ENCODE results near the gene PCCA. TPM values are rescaled to one million over a fixed set of nuclear protein-coding genes. Genes with fewer than 3 reads are reported as not detected.

Gene PCCA
- total RNA-seq, 1 donor from 2014 or later: 33.3 TPM

DNA sequence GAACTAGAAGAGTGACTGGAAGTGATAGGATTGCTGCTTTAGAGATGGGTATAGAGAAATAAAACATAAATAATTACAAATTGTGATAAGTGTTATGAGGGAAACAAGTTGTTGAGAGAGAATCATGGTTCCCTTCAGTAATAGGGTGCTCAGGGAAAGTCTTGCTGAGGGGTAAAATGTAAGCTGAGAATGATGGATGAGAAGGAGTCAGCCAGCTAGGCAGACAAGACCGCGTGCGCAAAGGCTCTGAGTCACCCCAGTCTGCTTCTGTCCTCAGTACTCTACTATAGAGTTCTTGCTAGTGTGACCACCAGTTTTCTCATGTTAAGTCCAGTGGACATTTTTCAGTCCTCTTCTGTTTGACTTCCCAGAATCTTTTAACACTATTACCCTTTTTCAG, 39.5 kb downstream of the PCCA start:
- TF ChIP-seq, protein P1, sequence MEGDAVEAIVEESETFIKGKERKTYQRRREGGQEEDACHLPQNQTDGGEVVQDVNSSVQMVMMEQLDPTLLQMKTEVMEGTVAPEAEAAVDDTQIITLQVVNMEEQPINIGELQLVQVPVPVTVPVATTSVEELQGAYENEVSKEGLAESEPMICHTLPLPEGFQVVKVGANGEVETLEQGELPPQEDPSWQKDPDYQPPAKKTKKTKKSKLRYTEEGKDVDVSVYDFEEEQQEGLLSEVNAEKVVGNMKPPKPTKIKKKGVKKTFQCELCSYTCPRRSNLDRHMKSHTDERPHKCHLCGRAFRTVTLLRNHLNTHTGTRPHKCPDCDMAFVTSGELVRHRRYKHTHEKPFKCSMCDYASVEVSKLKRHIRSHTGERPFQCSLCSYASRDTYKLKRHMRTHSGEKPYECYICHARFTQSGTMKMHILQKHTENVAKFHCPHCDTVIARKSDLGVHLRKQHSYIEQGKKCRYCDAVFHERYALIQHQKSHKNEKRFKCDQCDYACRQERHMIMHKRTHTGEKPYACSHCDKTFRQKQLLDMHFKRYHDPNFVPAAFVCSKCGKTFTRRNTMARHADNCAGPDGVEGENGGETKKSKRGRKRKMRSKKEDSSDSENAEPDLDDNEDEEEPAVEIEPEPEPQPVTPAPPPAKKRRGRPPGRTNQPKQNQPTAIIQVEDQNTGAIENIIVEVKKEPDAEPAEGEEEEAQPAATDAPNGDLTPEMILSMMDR (IDR thresholded peaks at IDR 0.05; ENCODE audit: unreplicated experiment): no peak
- no peak overlapping the region for H3K27ac Mint-ChIP-seq (ENCODE audit: unreplicated experiment)

DNA sequence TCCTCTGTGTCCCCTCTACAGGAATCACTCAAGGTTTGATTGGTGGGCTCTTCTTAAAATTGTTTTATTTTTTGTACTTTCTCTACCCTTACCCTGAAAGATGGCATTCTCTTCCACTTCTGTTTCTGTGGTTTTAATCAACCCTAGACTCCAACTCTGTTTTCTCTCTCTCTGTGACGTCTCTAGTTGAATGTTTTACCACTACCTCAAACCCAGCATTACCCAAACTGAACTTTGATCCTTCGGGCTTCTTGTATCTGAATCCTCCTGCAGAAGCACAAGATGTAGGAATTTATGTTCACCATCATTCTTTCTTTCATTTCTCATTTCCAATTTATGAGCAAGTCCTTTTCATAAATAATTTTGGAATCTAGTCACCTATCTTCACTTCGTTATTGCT, 39.9 kb downstream of the PCCA start:
- H3K4me1 Mint-ChIP-seq (ENCODE audit: unreplicated experiment): peaks cover 16% of the 10 kb centered on the region
- peaks cover 1% of the 10 kb centered on the region for H3K27me3 Mint-ChIP-seq (ENCODE audit: unreplicated experiment)
- no peaks in the 10 kb centered on the region for H3K36me3 Mint-ChIP-seq (ENCODE audit: low read depth, unreplicated experiment)
- no peaks in the 10 kb centered on the region for H3K9me3 Mint-ChIP-seq (ENCODE audit: unreplicated experiment)
- no peak for DNase-seq (ENCODE audit: low spot score)
- TF ChIP-seq, protein P1 (IDR thresholded peaks at IDR 0.05; ENCODE audit: unreplicated experiment): no peak
- H3K27ac Mint-ChIP-seq (ENCODE audit: unreplicated experiment): no peak overlapping the region
- H3K4me3 Mint-ChIP-seq (ENCODE audit: unreplicated experiment): no peak overlapping the region

More for the DNA sequence above, 39.5 kb downstream of the PCCA start:
- no peak for DNase-seq (ENCODE audit: low spot score)
- peaks cover 1% of the 10 kb centered on the region for H3K27me3 Mint-ChIP-seq (ENCODE audit: unreplicated experiment)
- H3K4me3 Mint-ChIP-seq (ENCODE audit: unreplicated experiment): no peak overlapping the region
- peaks cover 16% of the 10 kb centered on the region for H3K4me1 Mint-ChIP-seq (ENCODE audit: unreplicated experiment)
- H3K9me3 Mint-ChIP-seq (ENCODE audit: unreplicated experiment): no peaks in the 10 kb centered on the region
- H3K36me3 Mint-ChIP-seq (ENCODE audit: low read depth, unreplicated experiment): no peaks in the 10 kb centered on the region

DNA sequence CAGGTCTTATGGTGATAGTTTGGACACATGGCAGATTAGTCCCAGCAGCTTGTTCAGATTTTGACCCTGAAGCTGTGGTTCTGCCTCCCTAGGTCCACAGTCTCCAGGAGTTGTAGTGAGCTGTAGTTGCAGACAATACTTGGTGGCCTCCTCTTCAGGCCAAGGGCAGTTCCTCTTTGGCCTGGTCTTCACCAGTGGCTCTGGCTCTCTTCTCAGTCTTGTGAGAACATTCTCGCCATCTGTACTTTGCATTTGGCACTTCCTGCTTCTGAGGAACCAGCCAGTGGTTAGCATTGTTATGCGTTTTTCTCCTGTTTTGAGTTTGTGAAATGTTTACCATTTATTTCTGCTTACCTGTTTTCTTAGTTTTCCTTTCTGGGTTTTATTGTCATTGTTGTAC, 40.7 kb downstream of the PCCA start:
- no peaks in the 10 kb centered on the region for H3K36me3 Mint-ChIP-seq (ENCODE audit: low read depth, unreplicated experiment)
- H3K4me1 Mint-ChIP-seq (ENCODE audit: unreplicated experiment): peaks cover 16% of the 10 kb centered on the region
- H3K4me3 Mint-ChIP-seq (ENCODE audit: unreplicated experiment): no peak overlapping the region
- H3K9me3 Mint-ChIP-seq (ENCODE audit: unreplicated experiment): no peaks in the 10 kb centered on the region
- peak overlapping the region; percentile 70 for H3K27ac Mint-ChIP-seq (ENCODE audit: unreplicated experiment)
- TF ChIP-seq, protein P1 (IDR thresholded peaks at IDR 0.05; ENCODE audit: unreplicated experiment): no peak
- DNase-seq (ENCODE audit: low spot score): no peak
- H3K27me3 Mint-ChIP-seq (ENCODE audit: unreplicated experiment): peaks cover 1% of the 10 kb centered on the region

DNA sequence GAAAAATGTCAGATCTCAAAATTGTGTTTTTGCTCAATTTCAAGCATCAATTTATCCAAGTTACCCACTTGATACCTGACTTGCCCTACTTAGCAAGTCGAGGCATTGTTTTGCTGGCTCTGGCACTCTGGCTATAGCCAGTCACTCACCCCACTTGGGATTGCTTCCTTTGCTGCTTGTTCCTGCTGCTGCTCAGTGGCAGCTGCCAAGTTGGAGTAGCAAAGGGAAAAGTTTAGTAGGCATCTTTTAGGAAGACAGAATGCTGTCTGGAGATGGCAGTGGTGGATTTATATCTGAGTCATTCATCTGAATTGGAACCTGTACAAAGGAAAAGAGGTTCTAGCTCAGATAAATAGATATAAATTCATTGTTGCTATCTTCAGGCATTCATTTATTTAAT, 41.2 kb downstream of the PCCA start:
- H3K36me3 Mint-ChIP-seq (ENCODE audit: low read depth, unreplicated experiment): no peaks in the 10 kb centered on the region
- H3K27me3 Mint-ChIP-seq (ENCODE audit: unreplicated experiment): peaks cover 3% of the 10 kb centered on the region
- H3K27ac Mint-ChIP-seq (ENCODE audit: unreplicated experiment): peak overlapping the region; percentile 70
- no peak for DNase-seq (ENCODE audit: low spot score)
- TF ChIP-seq, protein P1 (IDR thresholded peaks at IDR 0.05; ENCODE audit: unreplicated experiment): no peak
- peaks cover 16% of the 10 kb centered on the region for H3K4me1 Mint-ChIP-seq (ENCODE audit: unreplicated experiment)
- no peak overlapping the region for H3K4me3 Mint-ChIP-seq (ENCODE audit: unreplicated experiment)
- H3K9me3 Mint-ChIP-seq (ENCODE audit: unreplicated experiment): no peaks in the 10 kb centered on the region

DNA sequence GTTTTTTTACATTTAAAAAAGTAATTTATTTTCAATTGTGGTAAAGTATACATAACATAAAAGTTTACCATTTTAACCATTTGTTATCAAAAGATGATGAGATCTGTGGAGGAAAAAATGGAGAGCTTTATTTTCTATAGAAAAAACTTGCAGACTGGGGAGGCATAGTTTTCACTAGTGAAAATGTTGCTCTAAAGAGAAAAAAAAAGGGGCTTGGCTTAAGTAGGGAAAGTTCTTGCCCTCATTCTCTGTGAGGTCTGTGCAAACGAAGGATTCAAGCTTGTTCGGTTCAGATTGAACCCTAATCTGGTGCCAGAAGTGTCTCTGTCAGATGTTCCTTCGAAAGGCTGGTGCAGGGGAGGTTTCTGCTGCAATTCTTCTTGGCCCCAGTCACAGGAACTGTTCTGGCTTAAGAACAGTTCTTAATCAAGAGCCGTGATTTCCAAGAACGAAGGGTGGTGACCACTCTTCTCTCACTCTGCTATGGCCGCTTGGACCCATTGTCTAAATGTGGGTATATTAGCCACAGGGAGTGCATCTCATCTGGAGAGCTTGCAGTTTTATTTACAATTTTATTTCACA, 42.1 kb downstream of the PCCA start:
- Mint-ChIP-seq H3K36me3 (ENCODE audit: low read depth, unreplicated experiment) (no peaks in the 10 kb centered on the region), H3K9me3 (ENCODE audit: unreplicated experiment) (no peaks in the 10 kb centered on the region), H3K4me3 (ENCODE audit: unreplicated experiment) (no peak overlapping the region), H3K27me3 (ENCODE audit: unreplicated experiment) (peaks cover 3% of the 10 kb centered on the region), H3K4me1 (ENCODE audit: unreplicated experiment) (peaks cover 16% of the 10 kb centered on the region), H3K27ac (ENCODE audit: unreplicated experiment) (no peak overlapping the region)
- DNase-seq (ENCODE audit: low spot score): no peak
- TF ChIP-seq, protein P1 (IDR thresholded peaks at IDR 0.05; ENCODE audit: unreplicated experiment): no peak

Measured in endothelial cell (in vitro differentiated cells).